ENCODE measurements around the gene RGS6.
"Not testable (repeated sequence)": the region's sequence is repeated elsewhere in the genome, so short reads cannot be mapped to it uniquely, and the experiment has no call there.

RGS6 gene

GRCh38 chr14:71932229-71932981, at the start of gene RGS6:
RGS6 (plus strand) TSS chr14:71932429.
- H3K4me1 ChIP-seq (ENCODE audit: insufficient read depth, low read length): peaks cover 4% of the 10 kb centered on the region; the same call in 1 of the 2 replicates
- H3K36me3 ChIP-seq (ENCODE audit: insufficient read depth, low read depth, low read length): no peaks in the 10 kb centered on the region
- peaks cover 52% of the 10 kb centered on the region for H3K27me3 ChIP-seq (ENCODE audit: insufficient read depth, low read length)
- no peak within 1 kb of the TSS for H3K27ac ChIP-seq (ENCODE audit: low read length)
- no peaks in the 10 kb centered on the region for H3K9me3 ChIP-seq (ENCODE audit: insufficient read depth, low read depth, low read length)
- peak within 1 kb of the TSS; percentile 66; the same call in 1 of the 2 replicates for H3K9ac ChIP-seq (ENCODE audit: low read depth, low read length)
- H3K4me3 ChIP-seq (ENCODE audit: low read length): peak within 1 kb of the TSS; percentile 81

DNA sequence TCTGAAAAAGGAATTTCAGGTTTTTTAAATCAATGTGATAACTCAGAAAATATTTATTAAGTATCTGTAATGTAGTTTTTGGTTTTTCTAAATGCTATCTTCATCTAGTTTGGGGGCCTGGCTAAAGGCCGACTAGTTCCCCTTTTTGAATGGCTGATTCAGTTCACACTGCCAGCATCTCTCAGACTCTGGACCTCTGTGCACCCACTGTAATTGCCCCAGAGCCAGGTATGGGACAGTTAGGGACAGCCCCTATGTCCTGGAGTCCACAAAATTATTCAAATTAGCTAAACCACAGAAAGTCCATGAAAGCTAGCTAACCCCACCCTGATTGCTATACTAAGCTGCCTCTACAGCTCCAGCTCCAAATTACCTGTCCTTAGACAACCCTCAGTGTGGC, 49.1 kb upstream of the RGS6 start:
- Histone ChIP-seq H3K27ac (ENCODE audit: low read length) (no peak overlapping the region), H3K9ac (ENCODE audit: low read depth, low read length) (no peak overlapping the region), H3K27me3 (ENCODE audit: insufficient read depth, low read length) (no peaks in the 10 kb centered on the region), H3K36me3 (ENCODE audit: insufficient read depth, low read depth, low read length) (no peaks in the 10 kb centered on the region), H3K9me3 (ENCODE audit: insufficient read depth, low read depth, low read length) (peaks cover 20% of the 10 kb centered on the region), H3K4me3 (ENCODE audit: low read length) (no peak overlapping the region), H3K4me1 (ENCODE audit: insufficient read depth, low read length) (no peaks in the 10 kb centered on the region)

- Histone ChIP-seq H3K27ac (ENCODE audit: low read length) (no peak overlapping the region), H3K9me3 (ENCODE audit: insufficient read depth, low read depth, low read length) (peaks cover 5% of the 10 kb centered on the region; the same call in 1 of the 2 replicates), H3K4me1 (ENCODE audit: insufficient read depth, low read length) (no peaks in the 10 kb centered on the region), H3K27me3 (ENCODE audit: insufficient read depth, low read length) (no peaks in the 10 kb centered on the region), H3K36me3 (ENCODE audit: insufficient read depth, low read depth, low read length) (no peaks in the 10 kb centered on the region), H3K9ac (ENCODE audit: low read depth, low read length) (no peak overlapping the region), H3K4me3 (ENCODE audit: low read length) (no peak overlapping the region)
Measured at GRCh38 chr14:71885301-71885700, 46.9 kb upstream of the RGS6 start.

DNA sequence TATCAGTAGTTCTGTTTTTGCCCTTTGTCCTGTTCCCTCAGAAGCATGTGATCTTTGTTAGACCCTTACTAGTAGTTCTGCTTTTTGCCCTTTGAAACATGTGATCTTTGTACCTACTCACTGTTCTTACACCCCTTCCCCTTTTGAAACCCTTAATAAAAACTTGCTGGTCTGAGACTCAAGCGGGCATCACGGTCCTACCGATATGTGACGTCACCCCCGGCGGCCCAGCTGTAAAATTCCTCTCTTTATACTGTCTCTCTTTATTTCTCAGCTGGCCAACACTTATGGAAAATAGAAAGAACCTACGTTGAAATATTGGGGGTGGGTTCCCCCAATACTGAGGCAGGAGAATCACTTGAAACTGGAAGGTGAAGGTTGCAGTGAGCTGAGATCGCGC, 44.4 kb upstream of the RGS6 start:
- not testable (repeated sequence) for H3K27me3 ChIP-seq (ENCODE audit: insufficient read depth, low read length); H3K27ac ChIP-seq (ENCODE audit: low read length); H3K36me3 ChIP-seq (ENCODE audit: insufficient read depth, low read depth, low read length); H3K4me3 ChIP-seq (ENCODE audit: low read length); H3K9me3 ChIP-seq (ENCODE audit: insufficient read depth, low read depth, low read length); H3K9ac ChIP-seq (ENCODE audit: low read depth, low read length)
- H3K4me1 ChIP-seq (ENCODE audit: insufficient read depth, low read length): peaks cover 22% of the 10 kb centered on the region

- Histone ChIP-seq H3K4me3 (ENCODE audit: low read length) (no peak overlapping the region), H3K27ac (ENCODE audit: low read length) (no peak overlapping the region), H3K9ac (ENCODE audit: low read depth, low read length) (no peak overlapping the region), H3K36me3 (ENCODE audit: insufficient read depth, low read depth, low read length) (no peaks in the 10 kb centered on the region), H3K9me3 (ENCODE audit: insufficient read depth, low read depth, low read length) (peaks cover 5% of the 10 kb centered on the region; the same call in 1 of the 2 replicates), H3K4me1 (ENCODE audit: insufficient read depth, low read length) (peaks cover 22% of the 10 kb centered on the region), H3K27me3 (ENCODE audit: insufficient read depth, low read length) (no peaks in the 10 kb centered on the region)
Measured at GRCh38 chr14:71890541-71890940, 41.7 kb upstream of the RGS6 start.

DNA sequence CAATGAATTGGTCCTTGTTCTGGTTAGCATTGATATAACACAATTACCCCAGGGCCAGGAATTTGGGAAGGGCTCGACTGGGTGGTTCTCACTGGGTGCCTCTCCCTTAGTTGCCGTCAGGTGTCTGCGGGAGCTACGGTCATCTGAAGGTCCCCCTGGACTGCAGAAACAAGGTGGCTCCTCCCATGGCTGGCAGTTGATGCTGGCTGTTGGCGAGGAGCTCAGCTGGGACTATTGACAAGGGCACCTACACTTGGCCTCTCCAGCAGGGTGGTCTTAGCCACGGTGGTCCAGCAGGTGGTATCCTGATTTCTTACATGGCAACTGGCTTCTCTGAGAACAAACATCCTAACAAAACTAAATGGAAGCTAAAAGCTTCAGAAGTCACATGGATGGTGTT, 41.0 kb upstream of the RGS6 start:
- peak overlapping the region; percentile 40; the same call in 1 of the 2 replicates for H3K9ac ChIP-seq (ENCODE audit: low read depth, low read length)
- peaks cover 22% of the 10 kb centered on the region for H3K4me1 ChIP-seq (ENCODE audit: insufficient read depth, low read length)
- H3K9me3 ChIP-seq (ENCODE audit: insufficient read depth, low read depth, low read length): peaks cover 4% of the 10 kb centered on the region; the same call in 1 of the 2 replicates
- H3K4me3 ChIP-seq (ENCODE audit: low read length): 0 out of 2 replicates have a peak overlapping the region, but pooled peaks have one; percentile 36
- no peak overlapping the region for H3K27ac ChIP-seq (ENCODE audit: low read length)
- H3K36me3 ChIP-seq (ENCODE audit: insufficient read depth, low read depth, low read length): no peaks in the 10 kb centered on the region
- H3K27me3 ChIP-seq (ENCODE audit: insufficient read depth, low read length): no peaks in the 10 kb centered on the region

GRCh38 chr14:71891970-71892369, 40.3 kb upstream of the RGS6 start:
- Histone ChIP-seq H3K4me3 (ENCODE audit: low read length) (peak overlapping the region; percentile 36), H3K27me3 (ENCODE audit: insufficient read depth, low read length) (no peaks in the 10 kb centered on the region), H3K4me1 (ENCODE audit: insufficient read depth, low read length) (peaks cover 22% of the 10 kb centered on the region), H3K9ac (ENCODE audit: low read depth, low read length) (peak overlapping the region; percentile 54; the same call in 1 of the 2 replicates), H3K36me3 (ENCODE audit: insufficient read depth, low read depth, low read length) (no peaks in the 10 kb centered on the region), H3K9me3 (ENCODE audit: insufficient read depth, low read depth, low read length) (no peaks in the 10 kb centered on the region), H3K27ac (ENCODE audit: low read length) (peak overlapping the region; percentile 10)

DNA sequence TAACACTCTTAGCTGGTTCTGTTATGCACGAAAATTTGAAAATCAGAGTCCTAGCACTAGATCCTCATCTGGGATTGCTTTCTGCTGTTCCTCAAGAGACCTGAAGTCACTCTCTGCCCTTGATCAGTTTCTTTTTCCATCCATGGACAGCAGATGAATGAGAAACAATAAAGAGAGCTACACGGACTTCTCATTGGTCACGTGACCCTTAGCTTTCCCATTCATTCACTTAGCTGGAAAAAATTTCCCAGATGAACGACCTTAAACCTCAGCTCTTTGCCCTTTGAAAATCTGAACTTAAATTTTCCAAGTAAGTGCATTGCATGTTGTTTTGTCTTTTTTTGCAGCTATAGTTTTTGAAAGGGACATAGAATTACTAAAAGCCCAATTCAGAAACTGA, 27.2 kb upstream of the RGS6 start:
- Histone ChIP-seq H3K36me3 (ENCODE audit: insufficient read depth, low read depth, low read length) (no peaks in the 10 kb centered on the region), H3K9ac (ENCODE audit: low read depth, low read length) (no peak overlapping the region), H3K27ac (ENCODE audit: low read length) (no peak overlapping the region), H3K9me3 (ENCODE audit: insufficient read depth, low read depth, low read length) (no peaks in the 10 kb centered on the region), H3K4me1 (ENCODE audit: insufficient read depth, low read length) (no peaks in the 10 kb centered on the region), H3K27me3 (ENCODE audit: insufficient read depth, low read length) (no peaks in the 10 kb centered on the region), H3K4me3 (ENCODE audit: low read length) (no peak overlapping the region)

DNA sequence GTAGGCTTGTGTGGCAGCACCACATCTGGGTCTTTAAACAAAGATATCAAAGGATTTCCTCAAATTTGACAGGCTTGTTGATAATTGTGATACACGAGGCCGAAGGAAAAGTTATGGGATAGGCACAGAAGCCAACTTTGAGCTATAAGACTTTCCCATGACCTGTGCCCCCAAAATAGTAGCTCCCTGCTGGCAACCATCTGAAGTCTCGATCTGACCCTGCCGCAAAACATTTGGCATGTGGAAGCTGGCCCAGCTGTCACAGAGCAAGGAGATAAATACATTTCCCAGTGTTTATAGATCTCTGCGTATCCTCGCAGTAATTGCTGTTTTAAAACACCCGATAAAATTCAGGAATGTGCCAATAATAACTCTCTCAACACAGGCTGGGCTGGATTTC, 26.4 kb upstream of the RGS6 start:
- Histone ChIP-seq H3K9me3 (ENCODE audit: insufficient read depth, low read depth, low read length) (no peaks in the 10 kb centered on the region), H3K9ac (ENCODE audit: low read depth, low read length) (no peak overlapping the region), H3K4me3 (ENCODE audit: low read length) (no peak overlapping the region), H3K36me3 (ENCODE audit: insufficient read depth, low read depth, low read length) (no peaks in the 10 kb centered on the region), H3K27ac (ENCODE audit: low read length) (no peak overlapping the region), H3K4me1 (ENCODE audit: insufficient read depth, low read length) (no peaks in the 10 kb centered on the region), H3K27me3 (ENCODE audit: insufficient read depth, low read length) (no peaks in the 10 kb centered on the region)

GRCh38 chr14:71907793-71908515, 24.3 kb upstream of the RGS6 start:
- H3K4me3 ChIP-seq (ENCODE audit: low read length): no peak overlapping the region
- no peak overlapping the region for H3K9ac ChIP-seq (ENCODE audit: low read depth, low read length)
- no peaks in the 10 kb centered on the region for H3K9me3 ChIP-seq (ENCODE audit: insufficient read depth, low read depth, low read length)
- H3K27ac ChIP-seq (ENCODE audit: low read length): no peak overlapping the region
- H3K27me3 ChIP-seq (ENCODE audit: insufficient read depth, low read length): no peaks in the 10 kb centered on the region
- H3K4me1 ChIP-seq (ENCODE audit: insufficient read depth, low read length): no peaks in the 10 kb centered on the region
- no peaks in the 10 kb centered on the region for H3K36me3 ChIP-seq (ENCODE audit: insufficient read depth, low read depth, low read length)

DNA sequence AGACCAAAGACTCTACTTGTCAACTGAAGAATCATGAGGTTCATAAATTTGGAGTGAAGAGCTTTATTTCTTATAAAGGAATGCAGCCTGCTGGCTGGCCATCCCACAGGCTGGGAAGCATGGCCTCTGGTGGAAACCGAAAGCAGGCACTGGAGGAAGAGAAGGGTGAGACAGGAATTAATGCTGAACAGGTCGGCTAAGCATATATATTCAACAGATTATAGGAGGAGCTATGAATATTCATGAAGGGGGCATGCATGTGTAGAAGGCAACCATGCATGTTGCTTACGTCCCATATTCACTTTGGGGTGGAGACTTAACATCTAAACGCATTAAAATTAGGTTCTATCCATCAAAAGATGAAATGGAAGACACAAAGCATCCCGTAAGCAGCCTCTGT, 20.6 kb upstream of the RGS6 start:
- no peak overlapping the region for H3K9ac ChIP-seq (ENCODE audit: low read depth, low read length)
- H3K36me3 ChIP-seq (ENCODE audit: insufficient read depth, low read depth, low read length): no peaks in the 10 kb centered on the region
- H3K4me1 ChIP-seq (ENCODE audit: insufficient read depth, low read length): no peaks in the 10 kb centered on the region
- H3K4me3 ChIP-seq (ENCODE audit: low read length): no peak overlapping the region
- no peaks in the 10 kb centered on the region for H3K9me3 ChIP-seq (ENCODE audit: insufficient read depth, low read depth, low read length)
- no peak overlapping the region for H3K27ac ChIP-seq (ENCODE audit: low read length)
- H3K27me3 ChIP-seq (ENCODE audit: insufficient read depth, low read length): no peaks in the 10 kb centered on the region

DNA sequence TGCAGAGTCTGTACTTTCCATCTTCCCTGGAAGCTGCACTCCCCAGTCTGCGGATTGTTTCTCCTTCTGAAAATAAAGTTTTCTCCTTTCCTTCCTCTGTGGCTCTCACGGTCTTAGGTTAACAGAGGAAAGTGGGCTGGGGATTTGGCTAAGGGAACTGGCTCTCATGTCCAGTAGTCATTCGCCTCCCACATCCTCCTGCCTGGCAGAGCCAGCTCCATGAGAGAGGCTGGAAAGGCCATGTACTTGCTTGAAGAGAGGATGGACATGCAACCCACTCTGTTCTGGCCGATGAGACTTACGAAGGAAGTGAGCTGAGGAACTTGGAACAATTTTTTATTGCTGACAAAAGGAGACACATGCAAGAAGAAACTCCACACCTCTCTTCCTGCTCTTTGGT, 18.9 kb upstream of the RGS6 start:
- Histone ChIP-seq H3K9ac (ENCODE audit: low read depth, low read length) (no peak overlapping the region), H3K27ac (ENCODE audit: low read length) (no peak overlapping the region), H3K27me3 (ENCODE audit: insufficient read depth, low read length) (no peaks in the 10 kb centered on the region), H3K4me1 (ENCODE audit: insufficient read depth, low read length) (peaks cover under 1% of the 10 kb centered on the region; the same call in 1 of the 2 replicates), H3K4me3 (ENCODE audit: low read length) (no peak overlapping the region), H3K36me3 (ENCODE audit: insufficient read depth, low read depth, low read length) (no peaks in the 10 kb centered on the region), H3K9me3 (ENCODE audit: insufficient read depth, low read depth, low read length) (no peaks in the 10 kb centered on the region)

Data from iPS-20b (cell line).